ENCODE data around the gene IRS4.

DNA sequence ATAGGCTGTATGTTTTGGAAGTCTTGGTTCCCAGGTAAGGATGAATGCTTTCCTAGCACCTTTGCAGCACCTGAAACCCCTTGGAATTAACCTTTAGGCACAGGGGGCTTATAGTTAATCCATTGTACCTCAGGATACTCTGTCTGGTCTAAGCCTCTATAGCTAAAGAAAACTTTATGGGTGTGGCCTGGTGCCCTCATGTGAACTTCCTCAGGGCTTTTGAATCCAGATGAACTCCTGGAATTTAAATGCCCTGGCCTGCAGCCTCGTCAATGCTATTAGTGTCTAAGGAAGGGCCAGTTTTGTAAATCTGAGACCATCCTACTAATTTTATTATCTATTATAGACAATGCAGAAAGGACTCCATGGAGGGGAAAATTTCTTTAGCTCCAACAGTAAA lies 33.8 kb downstream of the IRS4 start:
- no peak for TF ChIP-seq POLR2AphosphoS5 (IDR thresholded peaks at IDR 0.05; ENCODE audit: borderline replicate concordance, low read depth, low read length)
- TF ChIP-seq EZH2 (IDR thresholded peaks at IDR 0.05): no peak
